Right lobe of liver (tissue), 4 donors: ENCODE data around the gene MICU2.

Experiments used
- POLR2A ChIP-seq: fragments of 450-650 bp; IDR thresholded peaks from one replicate; pipeline ENCODE4 v1.6.1; 2017; ENCODE audit warnings: antibody characterized with exemption, mild to moderate bottlenecking
- TF ChIP-seq, protein P1 (sequence below), 4 donors: fragments of 200-600 bp in 3 of 4; fragments of 450-650 bp in 1 of 4; IDR thresholded peaks; one replicate each; pipeline versions ENCODE4 v1.5.1 to v1.8.0; 2016 to 2022; ENCODE audit warnings: antibody characterized with exemption in 4 of 4, mild to moderate bottlenecking in 2 of 4
- donor health status: DM: no; HTN: no; CAD: no.
- donor health status: DM: no; HTN: no; CAD: no.
- donor health status: DM: no; HTN: yes; CAD: no.

DNA sequence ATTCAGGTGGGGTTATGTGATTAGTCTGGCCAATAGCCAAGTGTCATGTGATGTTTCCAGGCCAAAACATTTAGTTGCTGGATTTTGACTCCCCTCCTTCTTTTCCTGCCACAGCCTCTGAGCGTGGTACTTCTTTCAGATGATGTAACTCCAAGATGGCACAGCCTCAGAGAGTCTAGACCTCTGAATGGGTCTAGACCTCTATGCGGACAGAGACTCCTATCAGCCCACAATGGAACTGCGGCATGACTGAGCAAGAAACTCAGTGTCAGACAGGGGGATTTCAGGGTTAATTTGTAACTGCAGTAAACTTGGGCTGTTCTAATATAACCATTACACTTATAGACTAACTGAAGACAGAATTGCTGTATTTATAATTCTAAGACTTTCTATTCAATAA, 102.3 kb downstream of the MICU2 start:
- TF ChIP-seq, protein P1, sequence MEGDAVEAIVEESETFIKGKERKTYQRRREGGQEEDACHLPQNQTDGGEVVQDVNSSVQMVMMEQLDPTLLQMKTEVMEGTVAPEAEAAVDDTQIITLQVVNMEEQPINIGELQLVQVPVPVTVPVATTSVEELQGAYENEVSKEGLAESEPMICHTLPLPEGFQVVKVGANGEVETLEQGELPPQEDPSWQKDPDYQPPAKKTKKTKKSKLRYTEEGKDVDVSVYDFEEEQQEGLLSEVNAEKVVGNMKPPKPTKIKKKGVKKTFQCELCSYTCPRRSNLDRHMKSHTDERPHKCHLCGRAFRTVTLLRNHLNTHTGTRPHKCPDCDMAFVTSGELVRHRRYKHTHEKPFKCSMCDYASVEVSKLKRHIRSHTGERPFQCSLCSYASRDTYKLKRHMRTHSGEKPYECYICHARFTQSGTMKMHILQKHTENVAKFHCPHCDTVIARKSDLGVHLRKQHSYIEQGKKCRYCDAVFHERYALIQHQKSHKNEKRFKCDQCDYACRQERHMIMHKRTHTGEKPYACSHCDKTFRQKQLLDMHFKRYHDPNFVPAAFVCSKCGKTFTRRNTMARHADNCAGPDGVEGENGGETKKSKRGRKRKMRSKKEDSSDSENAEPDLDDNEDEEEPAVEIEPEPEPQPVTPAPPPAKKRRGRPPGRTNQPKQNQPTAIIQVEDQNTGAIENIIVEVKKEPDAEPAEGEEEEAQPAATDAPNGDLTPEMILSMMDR (IDR thresholded peaks at IDR 0.05), result no peak
- no peak for TF ChIP-seq POLR2A
